Measurements from ENCODE around the gene SLC2A11.

Gene SLC2A11

GRCh38 chr22:23838681-23839468, 18.8 kb upstream of the SLC2A11 start, which contains the start of gene DERL3:
Gene DERL3, minus strand, starts transcription at chr22:23839006. Its CDS starts 19 bp downstream, at chr22:23838987.
- TF ChIP-seq, protein P1, sequence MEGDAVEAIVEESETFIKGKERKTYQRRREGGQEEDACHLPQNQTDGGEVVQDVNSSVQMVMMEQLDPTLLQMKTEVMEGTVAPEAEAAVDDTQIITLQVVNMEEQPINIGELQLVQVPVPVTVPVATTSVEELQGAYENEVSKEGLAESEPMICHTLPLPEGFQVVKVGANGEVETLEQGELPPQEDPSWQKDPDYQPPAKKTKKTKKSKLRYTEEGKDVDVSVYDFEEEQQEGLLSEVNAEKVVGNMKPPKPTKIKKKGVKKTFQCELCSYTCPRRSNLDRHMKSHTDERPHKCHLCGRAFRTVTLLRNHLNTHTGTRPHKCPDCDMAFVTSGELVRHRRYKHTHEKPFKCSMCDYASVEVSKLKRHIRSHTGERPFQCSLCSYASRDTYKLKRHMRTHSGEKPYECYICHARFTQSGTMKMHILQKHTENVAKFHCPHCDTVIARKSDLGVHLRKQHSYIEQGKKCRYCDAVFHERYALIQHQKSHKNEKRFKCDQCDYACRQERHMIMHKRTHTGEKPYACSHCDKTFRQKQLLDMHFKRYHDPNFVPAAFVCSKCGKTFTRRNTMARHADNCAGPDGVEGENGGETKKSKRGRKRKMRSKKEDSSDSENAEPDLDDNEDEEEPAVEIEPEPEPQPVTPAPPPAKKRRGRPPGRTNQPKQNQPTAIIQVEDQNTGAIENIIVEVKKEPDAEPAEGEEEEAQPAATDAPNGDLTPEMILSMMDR (IDR thresholded peaks at IDR 0.05; ENCODE audit: control extremely low read depth, extremely low read depth, low read depth, missing control alignments), result no peak
- ChIA-PET POLR2A (no interaction called here), CTCF (interaction anchor here (0.9 kb wide), 1 partner anchor 11 kb away, joined by 5 read pairs; no protein-coding TSS in a partner anchor)
- DNase-seq (ENCODE audit: extremely low spot score), result peak; percentile 94

GRCh38 chr22:23840026-23840425, 17.6 kb upstream of the SLC2A11 start:
- TF ChIP-seq, protein P1 (IDR thresholded peaks at IDR 0.05; ENCODE audit: control extremely low read depth, extremely low read depth, low read depth, missing control alignments), result no peak
- no peak for DNase-seq (ENCODE audit: extremely low spot score)
- POLR2A ChIA-PET, result no interaction called here
- CTCF ChIA-PET, result no interaction called here

- ChIA-PET POLR2A (no interaction called here), CTCF (no interaction called here)
- TF ChIP-seq, protein P1 (IDR thresholded peaks at IDR 0.05; ENCODE audit: control extremely low read depth, extremely low read depth, low read depth, missing control alignments), result no peak
- DNase-seq (ENCODE audit: extremely low spot score), result no peak
Observed at GRCh38 chr22:23841292-23841691, 16.4 kb upstream of the SLC2A11 start.

- CTCF ChIA-PET, result no interaction called here
- TF ChIP-seq, protein P1 (IDR thresholded peaks at IDR 0.05; ENCODE audit: control extremely low read depth, extremely low read depth, low read depth, missing control alignments), result no peak
- DNase-seq (ENCODE audit: extremely low spot score), result no peak
- POLR2A ChIA-PET, result no interaction called here
Observed at GRCh38 chr22:23841736-23842445, 15.8 kb upstream of the SLC2A11 start.

- no peak for DNase-seq (ENCODE audit: extremely low spot score)
- CTCF ChIA-PET, result interaction anchor here (1.2 to 5.3 kb wide), 2 partner anchors 8 to 72 kb away, joined by 3 to 46 read pairs; partner anchors contain the start of gene MMP11
- TF ChIP-seq, protein P1 (IDR thresholded peaks at IDR 0.05; ENCODE audit: control extremely low read depth, extremely low read depth, low read depth, missing control alignments), result no peak
- POLR2A ChIA-PET, result interaction anchor here (0.6 kb wide), 1 partner anchor 706 kb away, joined by 3 read pairs; no protein-coding TSS in a partner anchor
Observed at GRCh38 chr22:23842599-23842998, 15.1 kb upstream of the SLC2A11 start.

DNA sequence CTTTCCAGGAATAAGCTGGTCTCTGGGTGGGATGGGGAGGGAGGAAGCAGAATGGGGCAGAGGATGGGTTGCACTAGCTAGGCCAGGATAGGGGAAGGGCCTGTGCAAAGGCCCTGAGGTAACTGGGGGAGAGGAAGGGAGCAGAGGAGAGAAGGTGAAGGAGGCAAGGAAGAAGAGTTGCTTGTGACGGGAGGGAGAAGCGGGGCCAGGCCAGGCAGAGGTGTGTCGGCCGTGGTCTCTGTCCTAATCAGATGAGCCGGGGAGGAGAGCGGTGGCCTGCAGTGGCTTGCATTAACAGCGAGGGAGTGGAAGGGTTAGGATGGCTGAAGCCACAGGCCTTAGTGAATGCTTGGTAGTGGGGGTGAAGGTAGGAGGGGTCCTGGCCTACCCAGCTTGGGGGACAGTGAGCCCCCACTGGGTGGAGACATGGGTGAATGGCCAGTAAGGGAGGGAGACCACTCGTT, 12.9 kb upstream of the SLC2A11 start:
- CTCF ChIA-PET, result interaction anchor here (1.1 to 5.3 kb wide), 6 partner anchors 12 to 95 kb away, joined by 3 to 46 read pairs (median 4); partner anchors contain the start of gene MMP11
- POLR2A ChIA-PET, result interaction anchor here (0.7 kb wide), 1 partner anchor 13 kb away, joined by 4 read pairs; the partner anchor contains the start of gene SLC2A11
- TF ChIP-seq, protein P1 (IDR thresholded peaks at IDR 0.05; ENCODE audit: control extremely low read depth, extremely low read depth, low read depth, missing control alignments), result no peak
- DNase-seq (ENCODE audit: extremely low spot score), result no peak

All from GM10248 (cell line).